ENCODE results near the gene ZNF454.

- no peak for TF ChIP-seq POLR2AphosphoS5 (IDR thresholded peaks at IDR 0.05; ENCODE audit: low read depth, low read length)
- no peak for TF ChIP-seq TAF1 (IDR thresholded peaks at IDR 0.05; ENCODE audit: borderline replicate concordance, insufficient read depth, low read length)
Measured at GRCh38 chr5:178989311-178989710, 48.3 kb downstream of the ZNF454 start.

Data from PFSK-1 (cell line).